ENCODE measurements around the gene SMC1A. TPM values are rescaled to one million over a fixed set of nuclear protein-coding genes. Genes with fewer than 3 reads are reported as not detected.
"Not testable (repeated sequence)": the region's sequence is repeated elsewhere in the genome, so short reads cannot be mapped to it uniquely, and the experiment has no call there.

The SMC1A gene
- total RNA-seq, result 40.0 and 45.1 TPM in 2 replicates

- TF ChIP-seq CTCF (conservative IDR thresholded peaks at IDR 0.05; ENCODE audit: low read depth, low read length), result no peak
- peak within 1 kb of the TSS; percentile 76 for H3K4me3 ChIP-seq (ENCODE audit: low read depth, low read length)
- peak; percentile 73 for DNase-seq (ENCODE audit: low read depth)
Observed at GRCh38 chrX:53422086-53422860, at the start of gene SMC1A. SMC1A (minus strand) TSS chrX:53422654; CDS start chrX:53422600, 54 bp downstream.

GRCh38 chrX:53471346-53471745 lies 48.9 kb upstream of the SMC1A start:
- TF ChIP-seq CTCF (conservative IDR thresholded peaks at IDR 0.05; ENCODE audit: low read depth, low read length), result no peak
- DNase-seq (ENCODE audit: low read depth), result no peak
- H3K4me3 ChIP-seq (ENCODE audit: low read depth, low read length), result no peak overlapping the region

DNA sequence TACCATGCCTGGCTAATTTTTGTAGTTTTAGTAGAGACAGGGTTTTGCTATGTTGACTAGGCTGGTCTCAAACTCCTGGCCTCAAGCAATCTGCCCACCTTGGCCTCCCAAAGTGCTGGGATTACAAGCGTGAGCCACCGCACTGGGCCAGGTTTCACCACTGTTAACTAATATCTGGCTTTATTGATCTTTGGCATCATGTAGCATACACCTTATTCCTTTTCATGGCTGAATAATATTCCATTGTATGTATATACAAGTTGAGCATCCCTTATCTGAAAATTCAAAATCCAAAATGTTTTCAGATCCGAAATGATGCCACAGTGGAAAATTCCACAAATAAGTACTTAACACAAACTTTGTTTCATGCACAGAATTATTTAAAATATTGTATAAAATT lies 46.2 kb upstream of the SMC1A start:
- H3K4me3 ChIP-seq (ENCODE audit: low read depth, low read length); DNase-seq (ENCODE audit: low read depth): not testable (repeated sequence)

- no peak for TF ChIP-seq CTCF (conservative IDR thresholded peaks at IDR 0.05; ENCODE audit: low read depth, low read length)
- no peak for DNase-seq (ENCODE audit: low read depth)
- no peak overlapping the region for H3K4me3 ChIP-seq (ENCODE audit: low read depth, low read length)
Observed at GRCh38 chrX:53458082-53458481, 35.6 kb upstream of the SMC1A start.

DNA sequence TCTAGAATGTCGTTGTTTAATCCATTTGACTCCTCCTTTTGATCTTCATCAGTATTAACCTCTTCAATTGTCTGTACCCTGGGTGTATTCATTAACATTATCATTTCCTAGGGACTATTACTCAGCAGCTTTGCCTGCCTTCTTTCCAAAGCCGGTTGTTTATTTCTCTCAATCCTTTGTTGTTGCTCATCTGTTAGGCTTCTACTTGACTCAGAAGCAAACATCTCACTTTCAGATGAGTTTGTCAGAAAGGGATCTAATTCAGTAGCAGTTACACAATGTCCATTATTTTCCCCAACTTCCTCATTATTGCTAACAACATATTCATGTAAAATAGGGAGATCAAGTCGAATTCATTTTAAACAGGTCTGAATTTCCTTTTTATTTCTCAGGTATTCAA lies 33.8 kb upstream of the SMC1A start:
- DNase-seq (ENCODE audit: low read depth), result no peak

DNA sequence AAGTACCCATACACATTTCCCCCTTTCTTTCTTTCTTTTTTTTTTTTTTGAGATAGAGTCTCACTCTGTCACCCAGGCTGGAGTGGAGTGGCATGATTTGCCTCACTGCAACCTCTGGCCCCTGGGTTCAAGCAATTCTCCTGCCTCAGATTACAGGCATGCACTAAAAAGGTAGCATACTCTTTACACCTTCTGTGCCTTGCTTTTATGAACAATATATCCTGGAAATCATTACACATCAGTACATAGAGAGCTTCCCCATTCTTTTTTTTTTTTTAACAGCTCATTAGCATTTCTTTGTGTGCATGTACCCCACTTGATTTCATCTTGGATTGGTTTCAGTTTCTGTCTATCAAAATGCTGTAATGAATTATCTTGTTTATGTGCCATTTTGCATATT lies 30.4 kb upstream of the SMC1A start:
- no peak overlapping the region for H3K4me3 ChIP-seq (ENCODE audit: low read depth, low read length)
- TF ChIP-seq CTCF (conservative IDR thresholded peaks at IDR 0.05; ENCODE audit: low read depth, low read length), result no peak
- DNase-seq (ENCODE audit: low read depth), result no peak

More for the DNA sequence above, 33.8 kb upstream of the SMC1A start:
- H3K4me3 ChIP-seq (ENCODE audit: low read depth, low read length), result no peak overlapping the region
- no peak for TF ChIP-seq CTCF (conservative IDR thresholded peaks at IDR 0.05; ENCODE audit: low read depth, low read length)

DNA sequence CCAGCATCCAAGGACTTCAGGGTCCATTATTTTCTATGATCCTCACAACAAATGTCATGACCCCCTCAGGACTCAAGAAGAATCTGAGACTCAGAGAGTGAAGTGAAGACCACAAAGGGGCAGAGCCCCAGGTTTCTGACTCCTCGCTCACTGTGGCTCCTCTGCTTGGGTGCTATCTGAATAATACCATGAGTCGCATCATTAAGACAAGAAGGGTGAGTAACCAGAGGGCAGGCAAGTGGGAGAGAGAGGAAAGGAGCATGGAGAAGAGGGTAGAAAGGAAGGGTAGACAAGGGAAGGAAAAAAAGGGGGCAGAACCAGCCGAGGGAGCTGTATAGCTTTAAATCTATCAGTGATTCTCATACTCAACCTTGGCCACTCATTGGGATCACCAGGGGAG lies 27.2 kb upstream of the SMC1A start:
- no peak overlapping the region for H3K4me3 ChIP-seq (ENCODE audit: low read depth, low read length)
- no peak for TF ChIP-seq CTCF (conservative IDR thresholded peaks at IDR 0.05; ENCODE audit: low read depth, low read length)
- no peak for DNase-seq (ENCODE audit: low read depth)

All from epithelial cell of proximal tubule (primary cell).